GM12878 (cell line): Measurements from ENCODE around the gene DIPK1A. TPM values are rescaled to one million over a fixed set of nuclear protein-coding genes. Genes with fewer than 3 reads are reported as not detected.

Experiments
- ATAC-seq: fragments of 200-7000 bp; cut with Tn5 transposase; 3 replicates; pipeline ENCODE4 v1.9.1; 2020; ENCODE audit warnings: mild to moderate bottlenecking, moderate library complexity
- BruUV-seq: library from RNA; stranded (reverse); fragments of 400-500 nt; replicated peaks from 2 replicates; lab custom pipeline; 2021; lab: Mats Ljungman, UMichigan
- CTCF ChIA-PET: fragments of 300-600 bp; sonication (Branson Sonifier 250); formaldehyde crosslinking; extraction: SDS; loops from one replicate; lab custom pipeline; 2021; ENCODE audit warnings: inconsistent platforms; lab: Yijun Ruan, JAX
- POLR2A ChIA-PET: fragments of 350-600 bp; formaldehyde crosslinking; extraction: SDS; loops from one replicate; lab custom pipeline; 2021; ENCODE audit warnings: inconsistent platforms; lab: Charles Lee
- RAD21 ChIA-PET: fragments of 300-600 bp; sonication (Branson Sonifier 250); formaldehyde crosslinking; loops from one replicate; lab custom pipeline; 2023; ENCODE audit warnings: antibody characterized with exemption; ENCODE audit not compliant: unreplicated experiment; lab: Charles Lee
- SMC1A ChIA-PET: fragments of 300-600 bp; sonication (Branson Sonifier 250); formaldehyde crosslinking; loops from one replicate; lab custom pipeline; 2023; ENCODE audit not compliant: unreplicated experiment, uncharacterized antibody; lab: Charles Lee
- DNase-seq: peaks from one replicate; pipeline ENCODE4 v3.0.0-alpha.2; 2011; ENCODE audit warnings: low read depth, low spot score
- FAIRE-seq: peaks from 3 replicates; lab custom pipeline; 2011; peaks lifted over from hg19 to GRCh38; lab: Jason Lieb, UNC
- H2AFZ ChIP-seq: 2 replicates; pipeline ENCODE4 v1.6.0; 2011; ENCODE audit warnings: low read depth, low read length, control low read depth; ENCODE audit not compliant: control insufficient read depth
- H3K27ac ChIP-seq: 2 replicates; pipeline ENCODE4 v1.5.1; 2011; ENCODE audit warnings: control low read depth; ENCODE audit not compliant: control insufficient read depth, insufficient read depth
- H3K27me3 ChIP-seq, 2 experiments: replicated peaks in 1 of 2; 2 replicates each; pipeline versions ENCODE4 v1.6.0 to v1.6.1; 2011; ENCODE audit warnings: low read length in 1 of 2; ENCODE audit not compliant: control insufficient read depth in 2 of 2, insufficient read depth in 2 of 2
- H3K36me3 ChIP-seq, 2 experiments: 2 replicates each; pipeline ENCODE4 v1.5.1; 2011; ENCODE audit warnings: low read length in 1 of 2; ENCODE audit not compliant: control insufficient read depth in 2 of 2, insufficient read depth in 2 of 2
- H3K4me1 ChIP-seq: 2 replicates; pipeline ENCODE4 v1.6.1; 2011; ENCODE audit warnings: mild to moderate bottlenecking, low read length, moderate library complexity, mixed read lengths; ENCODE audit not compliant: control insufficient read depth, insufficient read depth
- H3K4me2 ChIP-seq: 2 replicates; pipeline ENCODE4 v1.6.0; 2011; ENCODE audit warnings: control low read depth; ENCODE audit not compliant: control insufficient read depth, insufficient read depth
- H3K4me3 ChIP-seq: fragments of 200-600 bp; sonication (generic); 2 replicates; pipeline ENCODE4 v1.5.1; 2016
- H3K79me2 ChIP-seq: 2 replicates; pipeline ENCODE4 v1.6.0; 2011; ENCODE audit warnings: low read length; ENCODE audit not compliant: control insufficient read depth, insufficient read depth
- H3K9ac ChIP-seq: 2 replicates; pipeline ENCODE4 v1.8.0; 2011; ENCODE audit warnings: low read length, control low read depth, mixed read lengths; ENCODE audit not compliant: control insufficient read depth, insufficient read depth
- H3K9me3 ChIP-seq: replicated peaks from 3 replicates; pipeline ENCODE4 v1.5.1; 2011; ENCODE audit warnings: mild to moderate bottlenecking, low read length; ENCODE audit not compliant: control insufficient read depth, insufficient read depth
- H4K20me1 ChIP-seq: 2 replicates; pipeline ENCODE4 v1.6.0; 2011; ENCODE audit not compliant: control insufficient read depth, insufficient read depth
- BACH1 ChIP-seq: fragments of 450-650 bp; IDR thresholded peaks from 2 replicates; pipeline ENCODE4 v1.6.1; 2017; ENCODE audit warnings: mild to moderate bottlenecking, borderline replicate concordance
- CHD2 ChIP-seq: IDR thresholded peaks from 2 replicates; pipeline ENCODE4 v1.6.1; 2011; ENCODE audit warnings: low read depth, low read length, improper control_type of control experiment, borderline replicate concordance
- ETV6 ChIP-seq, 2 experiments: fragments of 450-650 bp in 1 of 2; IDR thresholded peaks in 1 of 2; conservative IDR thresholded peaks in 1 of 2; 2 replicates each; pipeline ENCODE4 v1.6.1; 2014; ENCODE audit warnings: antibody characterized with exemption in 1 of 2, borderline replicate concordance in 1 of 2, low read depth in 1 of 2, mild to moderate bottlenecking in 1 of 2, moderate library complexity in 1 of 2
- MTA2 ChIP-seq: fragments of 450-650 bp; IDR thresholded peaks from 2 replicates; pipeline ENCODE4 v1.6.1; 2016; ENCODE audit warnings: low read depth, mild to moderate bottlenecking, moderate library complexity
- POLR2AphosphoS2 ChIP-seq: IDR thresholded peaks from 2 replicates; pipeline ENCODE4 v1.6.1; 2011; ENCODE audit warnings: low read depth, mild to moderate bottlenecking, low read length, improper control_type of control experiment, moderate library complexity
- RELA ChIP-seq: fragments of 450-650 bp; IDR thresholded peaks from 2 replicates; pipeline ENCODE4 v1.8.0; 2014; ENCODE audit warnings: borderline replicate concordance; ENCODE audit not compliant: partially characterized antibody
- RFX5 ChIP-seq: IDR thresholded peaks from 2 replicates; pipeline ENCODE4 v1.6.1; 2011; ENCODE audit warnings: low read depth, low read length, improper control_type of control experiment
- SMC3 ChIP-seq: IDR thresholded peaks from 2 replicates; pipeline ENCODE4 v1.6.1; 2011; ENCODE audit warnings: low read length, improper control_type of control experiment, borderline replicate concordance
- ZNF274 ChIP-seq: IDR thresholded peaks from one replicate; pipeline ENCODE4 v1.8.0; 2011; ENCODE audit not compliant: insufficient read length, insufficient read depth
- WGBS: methylation state at CpG from one replicate; pipeline ENCODE4 v1.1.6; 2016; ENCODE audit warnings: low lambda C conversion rate; ENCODE audit not compliant: insufficient replicate concordance, insufficient coverage; ENCODE audit errors: missing lambda C conversion rate; 5-methylcytosine and 5-hydroxymethylcytosine counted together
- in situ Hi-C: fragments of 300-500 bp; cut with MboI; formaldehyde crosslinking; loops from 9 replicates; pipeline ENCODE4 v1.14.3; 2018; ENCODE audit warnings: mixed read lengths
- intact Hi-C: fragments of 100-400 bp; cut with micrococcal nuclease; formaldehyde crosslinking; loops from one replicate; pipeline ENCODE4 v1.14.2; 2022; ENCODE audit not compliant: unreplicated experiment
- polyA plus RNA-seq, 11 experiments: library from polyadenylated mRNA; depleted of rRNA in 4 of 11; unstranded in 6 of 11; stranded (reverse) in 5 of 11; fragments of >200 nt; fragmentation: Nextera tagmentation in 4 of 11; fragmentation: Illumina TruSeq in 1 of 11; extraction: Ambion mirVana in 4 of 11; extraction: Trizol in 1 of 11; gene quantifications; 1 replicate in 1 of 11; 2 replicates in 10 of 11; pipeline versions ENCODE4 v1.2.1 to v1.2.3, GENCODE V29; 2011 to 2016; ENCODE audit warnings: inconsistent platforms in 2 of 11, missing spikeins in 2 of 11, low read depth in 1 of 11
- total RNA-seq, 4 experiments: library from RNA; depleted of rRNA in 3 of 4; stranded (reverse); fragments of >200 nt in 3 of 4; fragmentation: Illumina TruSeq in 1 of 4; extraction: Trizol in 1 of 4; gene quantifications; 2 replicates each; pipeline versions ENCODE4 v1.2.1 to v1.2.3, GENCODE V29; 2013 to 2021
- TF ChIP-seq, protein P1 (sequence below): IDR thresholded peaks from 2 replicates; pipeline ENCODE4 v1.6.1; 2011; ENCODE audit warnings: mild to moderate bottlenecking, low read depth, low read length, moderate library complexity; ENCODE audit not compliant: insufficient replicate concordance
- TF ChIP-seq, protein P2 (sequence below): IDR thresholded peaks from 2 replicates; pipeline ENCODE4 v1.6.1; 2011; ENCODE audit warnings: low read depth, low read length, improper control_type of control experiment, borderline replicate concordance

Gene DIPK1A
- total and polyA plus RNA-seq, 10 of the 15 experiments (the other 5 are each of a cell fraction or from before 2014, with no cell fraction given) = 4.9 to 15.0 (median 9.7) TPM

GRCh38 chr1:92804721-92805201, 156.5 kb downstream of the DIPK1A start:
- ChIA-PET CTCF (interaction anchor here (0.6 to 1.4 kb wide), 3 partner anchors 10 to 807 kb away, joined by 3 to 6 read pairs (median 3); no protein-coding TSS in a partner anchor), RAD21 (no interaction called here)
- in situ Hi-C loops = no loop called here

DNA sequence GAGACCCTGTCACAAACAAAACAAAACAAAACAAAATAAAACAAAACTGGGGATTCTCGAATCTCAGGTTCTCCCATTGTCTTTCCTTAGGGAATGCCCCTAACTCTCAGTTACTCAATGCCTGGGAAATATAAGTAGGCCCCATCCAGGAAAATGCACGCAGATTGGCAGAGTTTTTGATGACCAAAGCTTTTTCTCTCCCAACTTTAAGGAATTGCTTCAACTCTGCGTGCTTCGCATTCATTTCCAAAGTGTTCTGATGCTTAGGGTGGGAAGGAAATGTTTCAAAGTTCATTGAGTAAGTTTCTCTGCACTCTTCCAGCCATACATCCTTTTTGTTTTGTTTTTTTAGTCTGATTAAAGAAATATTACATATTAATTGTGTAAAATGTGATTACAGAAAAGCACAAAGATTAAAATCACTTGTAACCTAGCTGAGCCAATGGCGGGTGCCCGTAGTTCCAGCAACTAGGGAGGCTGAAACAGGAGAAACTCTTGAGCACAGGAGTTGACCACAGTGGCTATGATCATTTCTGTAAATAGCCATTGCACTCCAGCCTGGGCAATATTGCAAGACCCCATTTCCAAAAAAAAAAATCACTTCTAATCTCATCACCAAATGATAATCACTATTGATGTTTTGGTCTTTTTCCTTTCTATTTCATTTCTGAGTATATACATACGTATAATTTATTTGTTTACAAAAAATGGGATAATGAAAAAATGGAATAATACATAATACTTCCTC, 157.9 kb downstream of the DIPK1A start:
- no peak for ATAC-seq
- Histone ChIP-seq H2AFZ (no peak overlapping the region), H3K36me3 (no peaks in the 10 kb centered on the region), H3K79me2 (no peaks in the 10 kb centered on the region), H3K27me3 (no peaks in the 10 kb centered on the region), H3K27ac (no peak overlapping the region), H4K20me1 (no peaks in the 10 kb centered on the region), H3K9me3 (no peaks in the 10 kb centered on the region; the same call in 1 of the 3 replicates), H3K9ac (no peak overlapping the region), H3K4me1 (no peaks in the 10 kb centered on the region), H3K4me3 (no peak overlapping the region), H3K4me2 (no peak overlapping the region)
- in situ Hi-C loops = no loop called here
- intact Hi-C loops = no loop called here
- ChIA-PET POLR2A (interaction anchor here (0.6 kb wide), 1 partner anchor 40 kb away, joined by 3 read pairs; no protein-coding TSS in a partner anchor), RAD21 (no interaction called here), SMC1A (interaction anchor here (1.6 kb wide), 1 partner anchor 14 kb away, joined by 4 read pairs; no protein-coding TSS in a partner anchor), CTCF (interaction anchor here (1.3 to 1.4 kb wide), 2 partner anchors 8 to 15 kb away, joined by 3 to 6 read pairs; no protein-coding TSS in a partner anchor)
- no peak for DNase-seq
- 53% methylated on average over 7 of the region's 7 CpGs for WGBS
- no peak for FAIRE-seq
- TF ChIP-seq, protein P1, sequence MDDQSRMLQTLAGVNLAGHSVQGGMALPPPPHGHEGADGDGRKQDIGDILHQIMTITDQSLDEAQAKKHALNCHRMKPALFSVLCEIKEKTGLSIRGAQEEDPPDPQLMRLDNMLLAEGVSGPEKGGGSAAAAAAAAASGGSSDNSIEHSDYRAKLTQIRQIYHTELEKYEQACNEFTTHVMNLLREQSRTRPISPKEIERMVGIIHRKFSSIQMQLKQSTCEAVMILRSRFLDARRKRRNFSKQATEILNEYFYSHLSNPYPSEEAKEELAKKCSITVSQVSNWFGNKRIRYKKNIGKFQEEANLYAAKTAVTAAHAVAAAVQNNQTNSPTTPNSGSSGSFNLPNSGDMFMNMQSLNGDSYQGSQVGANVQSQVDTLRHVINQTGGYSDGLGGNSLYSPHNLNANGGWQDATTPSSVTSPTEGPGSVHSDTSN = no peak
- TF ChIP-seq POLR2AphosphoS2 (no peak), CHD2 (no peak), RELA (no peak), SMC3 (no peak), ETV6 (conservative IDR thresholded peaks at IDR 0.05 in 1 of 2, IDR thresholded peaks at IDR 0.05 in 1 of 2; ENCODE audit: borderline replicate concordance in 1 of 2, low read depth in 1 of 2) (no peak)
- TF ChIP-seq, protein P2, sequence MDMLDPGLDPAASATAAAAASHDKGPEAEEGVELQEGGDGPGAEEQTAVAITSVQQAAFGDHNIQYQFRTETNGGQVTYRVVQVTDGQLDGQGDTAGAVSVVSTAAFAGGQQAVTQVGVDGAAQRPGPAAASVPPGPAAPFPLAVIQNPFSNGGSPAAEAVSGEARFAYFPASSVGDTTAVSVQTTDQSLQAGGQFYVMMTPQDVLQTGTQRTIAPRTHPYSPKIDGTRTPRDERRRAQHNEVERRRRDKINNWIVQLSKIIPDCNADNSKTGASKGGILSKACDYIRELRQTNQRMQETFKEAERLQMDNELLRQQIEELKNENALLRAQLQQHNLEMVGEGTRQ = no peak
- BruUV-seq = no TSS peak

More at GRCh38 chr1:92804721-92805201, 156.5 kb downstream of the DIPK1A start:
- Histone ChIP-seq H3K79me2 (no peaks in the 10 kb centered on the region), H3K4me3 (no peak overlapping the region), H3K4me1 (no peaks in the 10 kb centered on the region), H3K9ac (no peak overlapping the region), H2AFZ (no peak overlapping the region), H4K20me1 (no peaks in the 10 kb centered on the region), H3K9me3 (no peaks in the 10 kb centered on the region; the same call in 1 of the 3 replicates), H3K4me2 (no peak overlapping the region), H3K36me3 (no peaks in the 10 kb centered on the region), H3K27ac (no peak overlapping the region), H3K27me3 (no peaks in the 10 kb centered on the region)
- TF ChIP-seq ZNF274 (no peak), BACH1 (no peak), RFX5 (peak; percentile 57; the same call in 1 of the 2 replicates), MTA2 (no peak)
- WGBS = 22% methylated on average over 7 of the region's 7 CpGs
- ATAC-seq = peak; percentile 47; the same call in 2 of the 3 replicates
- DNase-seq = no peak
- ChIA-PET POLR2A (no interaction called here), SMC1A (interaction anchor here (1.6 kb wide), 2 partner anchors 12 to 55 kb away, joined by 4 to 6 read pairs; no protein-coding TSS in a partner anchor)
- intact Hi-C loops = no loop called here
- FAIRE-seq = no peak
- no TSS peak for BruUV-seq
